ENCODE measurements around the gene MLKL.

DNA sequence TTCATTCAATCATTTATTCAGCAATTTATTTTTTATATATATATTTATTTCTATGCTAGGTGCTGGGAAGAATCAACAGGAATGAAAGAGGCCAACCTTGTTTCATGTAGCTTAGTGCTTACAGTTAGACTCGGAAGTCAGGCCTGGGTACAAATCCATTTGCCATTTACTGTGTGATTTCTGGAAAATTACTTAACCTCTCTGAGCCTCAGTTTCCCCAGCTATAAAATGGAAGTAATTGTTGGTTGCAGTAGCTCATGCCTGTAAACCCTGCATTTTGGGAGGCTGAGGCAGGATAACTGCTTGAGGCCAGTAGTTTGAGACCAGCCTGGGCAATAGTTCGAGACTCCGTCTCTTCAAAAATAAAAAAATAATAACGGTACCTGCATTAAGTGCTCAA, 27.2 kb upstream of the MLKL start:
- TF ChIP-seq, protein P1, sequence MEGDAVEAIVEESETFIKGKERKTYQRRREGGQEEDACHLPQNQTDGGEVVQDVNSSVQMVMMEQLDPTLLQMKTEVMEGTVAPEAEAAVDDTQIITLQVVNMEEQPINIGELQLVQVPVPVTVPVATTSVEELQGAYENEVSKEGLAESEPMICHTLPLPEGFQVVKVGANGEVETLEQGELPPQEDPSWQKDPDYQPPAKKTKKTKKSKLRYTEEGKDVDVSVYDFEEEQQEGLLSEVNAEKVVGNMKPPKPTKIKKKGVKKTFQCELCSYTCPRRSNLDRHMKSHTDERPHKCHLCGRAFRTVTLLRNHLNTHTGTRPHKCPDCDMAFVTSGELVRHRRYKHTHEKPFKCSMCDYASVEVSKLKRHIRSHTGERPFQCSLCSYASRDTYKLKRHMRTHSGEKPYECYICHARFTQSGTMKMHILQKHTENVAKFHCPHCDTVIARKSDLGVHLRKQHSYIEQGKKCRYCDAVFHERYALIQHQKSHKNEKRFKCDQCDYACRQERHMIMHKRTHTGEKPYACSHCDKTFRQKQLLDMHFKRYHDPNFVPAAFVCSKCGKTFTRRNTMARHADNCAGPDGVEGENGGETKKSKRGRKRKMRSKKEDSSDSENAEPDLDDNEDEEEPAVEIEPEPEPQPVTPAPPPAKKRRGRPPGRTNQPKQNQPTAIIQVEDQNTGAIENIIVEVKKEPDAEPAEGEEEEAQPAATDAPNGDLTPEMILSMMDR (IDR thresholded peaks at IDR 0.05 in 4 of 5, conservative IDR thresholded peaks at IDR 0.05 in 1 of 5): no peak
- no peak for TF ChIP-seq POLR2A (IDR thresholded peaks at IDR 0.05)
